Right forelimb (tissue), 1 donor: ENCODE data around the gene TRIM32.
A peak's percentile ranks its signal among the peaks of the same experiment; 100 is the strongest.

Source experiments
- DNase-seq: peaks from one replicate; pipeline ENCODE4 v3.0.0-alpha.2; 2018

TRIM32 gene

GRCh38 chr9:116706310-116707290, 19.5 kb downstream of the TRIM32 start:
- no peak for DNase-seq

- no peak for DNase-seq
Observed at GRCh38 chr9:116712781-116713180, 25.7 kb downstream of the TRIM32 start.

- DNase-seq: no peak
Observed at GRCh38 chr9:116713271-116713670, 26.2 kb downstream of the TRIM32 start.

- no peak for DNase-seq
Observed at GRCh38 chr9:116715751-116716150, 28.6 kb downstream of the TRIM32 start.

- no peak for DNase-seq
Observed at GRCh38 chr9:116716438-116716837, 29.3 kb downstream of the TRIM32 start.

GRCh38 chr9:116717150-116717549, 30.0 kb downstream of the TRIM32 start:
- DNase-seq: no peak

GRCh38 chr9:116718111-116718510, 31.0 kb downstream of the TRIM32 start:
- DNase-seq: no peak

GRCh38 chr9:116720111-116720510, 33.0 kb downstream of the TRIM32 start:
- no peak for DNase-seq

GRCh38 chr9:116721411-116721810, 34.3 kb downstream of the TRIM32 start:
- DNase-seq: no peak

GRCh38 chr9:116721944-116722343, 34.8 kb downstream of the TRIM32 start:
- DNase-seq: no peak

GRCh38 chr9:116724123-116724522, 37.0 kb downstream of the TRIM32 start:
- DNase-seq: no peak

GRCh38 chr9:116726602-116727001, 39.5 kb downstream of the TRIM32 start:
- no peak for DNase-seq

GRCh38 chr9:116733010-116733641, 46.0 kb downstream of the TRIM32 start:
- no peak for DNase-seq

GRCh38 chr9:116736399-116737151, 49.5 kb downstream of the TRIM32 start:
- no peak for DNase-seq

- peak; percentile 77 for DNase-seq
Observed at GRCh38 chr9:116737152-116737546, 50.0 kb downstream of the TRIM32 start.

- no peak for DNase-seq
Observed at GRCh38 chr9:116741086-116741740, 54.1 kb downstream of the TRIM32 start.

GRCh38 chr9:116741742-116742141, 54.6 kb downstream of the TRIM32 start:
- no peak for DNase-seq

GRCh38 chr9:116749176-116749575, 62.1 kb downstream of the TRIM32 start:
- no peak for DNase-seq

- no peak for DNase-seq
Observed at GRCh38 chr9:116749772-116750171, 62.7 kb downstream of the TRIM32 start.

GRCh38 chr9:116750510-116750909, 63.4 kb downstream of the TRIM32 start:
- no peak for DNase-seq
